Fibroblast of pulmonary artery (primary cell): ENCODE measurements around the gene TSHZ2.

Source experiments
- DNase-seq: peaks from one replicate; pipeline ENCODE4 v3.0.0-alpha.2; 2010; ENCODE audit warnings: low read depth
- H3K4me3 ChIP-seq: replicated peaks from 2 replicates; pipeline ENCODE4 v1.5.1; 2011; ENCODE audit warnings: low read depth, mild to moderate bottlenecking, control low read depth, low read length, moderate library complexity
- TF ChIP-seq, protein P1 (sequence below): IDR thresholded peaks from 2 replicates; pipeline ENCODE4 v1.5.1; 2011; ENCODE audit warnings: mild to moderate bottlenecking, control low read depth, low read length, inconsistent platforms; ENCODE audit errors: missing control alignments

The TSHZ2 gene

DNA sequence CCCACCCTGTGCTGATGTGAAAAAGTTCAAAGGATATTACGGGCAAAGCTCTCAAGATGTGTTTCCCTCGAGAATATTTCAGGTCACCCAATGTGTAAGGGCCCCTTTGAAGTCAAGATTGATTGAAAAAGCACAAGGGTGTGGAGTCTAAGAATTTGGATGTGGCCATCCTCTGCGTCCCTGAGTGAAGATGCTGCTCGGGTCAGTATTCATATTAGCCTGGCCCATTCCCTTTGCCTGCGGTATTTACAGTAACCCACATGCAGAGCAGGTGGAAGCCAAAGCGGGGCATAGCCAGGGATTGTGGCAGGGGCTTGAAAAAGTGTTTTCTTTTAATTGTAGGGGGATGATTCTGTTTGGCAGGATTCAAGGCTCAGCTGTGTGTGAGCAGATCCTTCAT, 211.0 kb downstream of the TSHZ2 start:
- no peak for DNase-seq
- H3K4me3 ChIP-seq = no peak overlapping the region

DNA sequence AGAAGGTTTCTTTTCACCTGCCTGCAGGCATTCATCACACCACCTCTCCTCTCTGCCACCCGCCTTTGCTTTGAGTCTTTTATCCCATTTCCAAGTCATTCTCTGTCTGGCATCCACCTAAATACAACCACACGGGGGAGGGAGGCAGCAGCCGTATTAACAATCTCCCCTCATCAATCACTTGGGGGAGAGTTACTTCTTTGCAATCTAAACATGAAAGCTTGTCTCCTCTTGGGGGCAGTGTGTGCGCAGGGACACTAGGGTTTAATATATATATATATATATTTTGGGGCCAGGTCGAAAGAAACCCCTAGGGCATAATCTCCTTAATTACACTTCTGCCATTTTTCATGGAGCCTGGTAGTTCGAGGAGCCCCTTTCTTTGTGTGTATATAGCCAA, 214.5 kb downstream of the TSHZ2 start:
- H3K4me3 ChIP-seq = no peak overlapping the region
- DNase-seq = no peak
- TF ChIP-seq, protein P1, sequence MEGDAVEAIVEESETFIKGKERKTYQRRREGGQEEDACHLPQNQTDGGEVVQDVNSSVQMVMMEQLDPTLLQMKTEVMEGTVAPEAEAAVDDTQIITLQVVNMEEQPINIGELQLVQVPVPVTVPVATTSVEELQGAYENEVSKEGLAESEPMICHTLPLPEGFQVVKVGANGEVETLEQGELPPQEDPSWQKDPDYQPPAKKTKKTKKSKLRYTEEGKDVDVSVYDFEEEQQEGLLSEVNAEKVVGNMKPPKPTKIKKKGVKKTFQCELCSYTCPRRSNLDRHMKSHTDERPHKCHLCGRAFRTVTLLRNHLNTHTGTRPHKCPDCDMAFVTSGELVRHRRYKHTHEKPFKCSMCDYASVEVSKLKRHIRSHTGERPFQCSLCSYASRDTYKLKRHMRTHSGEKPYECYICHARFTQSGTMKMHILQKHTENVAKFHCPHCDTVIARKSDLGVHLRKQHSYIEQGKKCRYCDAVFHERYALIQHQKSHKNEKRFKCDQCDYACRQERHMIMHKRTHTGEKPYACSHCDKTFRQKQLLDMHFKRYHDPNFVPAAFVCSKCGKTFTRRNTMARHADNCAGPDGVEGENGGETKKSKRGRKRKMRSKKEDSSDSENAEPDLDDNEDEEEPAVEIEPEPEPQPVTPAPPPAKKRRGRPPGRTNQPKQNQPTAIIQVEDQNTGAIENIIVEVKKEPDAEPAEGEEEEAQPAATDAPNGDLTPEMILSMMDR = no peak

More for the DNA sequence above, 211.0 kb downstream of the TSHZ2 start:
- TF ChIP-seq, protein P1 = no peak

DNA sequence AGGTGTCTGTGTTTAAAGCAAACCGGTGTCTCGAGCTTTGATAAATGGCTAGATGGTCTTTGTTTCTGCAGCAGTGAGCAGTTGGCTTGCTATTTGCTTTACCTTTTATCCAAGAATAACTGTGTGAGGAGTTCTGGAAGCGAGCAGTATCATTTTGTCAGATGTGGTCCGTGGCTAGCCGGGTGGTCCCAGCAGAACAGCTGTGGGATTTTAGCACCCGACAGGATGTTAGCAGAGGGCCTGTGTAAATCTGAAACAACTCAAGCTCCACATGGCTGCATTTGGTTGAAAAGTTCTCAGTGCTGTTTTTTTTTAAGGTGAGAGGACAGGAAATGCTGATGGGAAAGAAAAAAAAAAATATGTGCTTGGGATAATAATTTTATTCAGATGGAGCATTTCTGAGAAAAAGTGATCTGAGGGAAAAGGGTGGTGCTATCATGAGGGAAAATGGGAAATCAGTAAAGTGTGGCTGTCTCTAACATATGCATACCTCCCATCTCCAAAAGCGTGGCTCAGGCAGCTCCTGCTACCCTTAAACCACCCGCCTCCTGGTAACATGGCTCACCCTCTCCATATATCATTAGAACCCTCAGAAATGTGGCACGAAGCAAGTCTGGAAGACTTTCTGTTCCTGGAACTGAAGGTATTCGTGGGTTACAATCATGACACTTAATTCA, 215.4 kb downstream of the TSHZ2 start:
- DNase-seq = no peak
- TF ChIP-seq, protein P1 = no peak
- H3K4me3 ChIP-seq = no peak overlapping the region

DNA sequence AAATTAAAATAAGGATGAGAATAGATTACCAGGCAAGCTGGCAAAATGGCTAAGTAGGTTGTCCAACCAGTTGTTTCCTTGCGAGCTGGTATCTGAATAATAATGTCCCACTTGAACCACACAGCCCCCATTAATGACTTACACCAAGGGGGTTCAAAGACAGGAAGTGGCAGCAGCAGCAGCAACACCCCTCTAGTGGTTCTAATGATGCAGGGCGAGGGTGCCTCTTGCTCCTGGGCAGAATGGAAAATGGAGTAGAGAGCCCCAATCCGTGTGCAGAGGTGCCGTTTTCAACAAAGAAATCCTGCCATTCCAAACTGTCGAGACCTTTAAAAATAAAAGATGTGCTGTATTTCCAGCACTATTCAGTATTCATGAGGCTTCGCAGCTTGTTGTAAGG, 218.1 kb downstream of the TSHZ2 start:
- DNase-seq = no peak
- TF ChIP-seq, protein P1 = no peak
- H3K4me3 ChIP-seq = no peak overlapping the region

DNA sequence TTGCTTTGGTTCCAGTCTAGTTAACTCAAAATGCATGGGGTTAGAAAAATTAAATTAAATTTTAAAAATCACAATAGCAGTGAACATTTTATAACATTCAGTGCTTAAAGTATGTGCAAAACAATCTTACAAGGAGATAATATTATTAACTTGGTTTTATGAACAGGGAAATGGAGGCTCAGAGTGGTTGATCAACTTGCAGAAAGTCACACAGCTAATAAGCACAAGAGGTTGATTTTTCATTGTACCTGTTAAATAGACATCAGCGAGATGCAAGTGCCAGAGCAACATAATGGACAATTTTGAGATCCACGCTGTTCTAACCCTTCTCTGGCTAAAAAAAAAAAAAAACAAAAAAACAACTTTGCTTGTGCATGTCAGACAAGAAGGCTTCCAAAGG, 219.8 kb downstream of the TSHZ2 start:
- TF ChIP-seq, protein P1 = no peak

DNA sequence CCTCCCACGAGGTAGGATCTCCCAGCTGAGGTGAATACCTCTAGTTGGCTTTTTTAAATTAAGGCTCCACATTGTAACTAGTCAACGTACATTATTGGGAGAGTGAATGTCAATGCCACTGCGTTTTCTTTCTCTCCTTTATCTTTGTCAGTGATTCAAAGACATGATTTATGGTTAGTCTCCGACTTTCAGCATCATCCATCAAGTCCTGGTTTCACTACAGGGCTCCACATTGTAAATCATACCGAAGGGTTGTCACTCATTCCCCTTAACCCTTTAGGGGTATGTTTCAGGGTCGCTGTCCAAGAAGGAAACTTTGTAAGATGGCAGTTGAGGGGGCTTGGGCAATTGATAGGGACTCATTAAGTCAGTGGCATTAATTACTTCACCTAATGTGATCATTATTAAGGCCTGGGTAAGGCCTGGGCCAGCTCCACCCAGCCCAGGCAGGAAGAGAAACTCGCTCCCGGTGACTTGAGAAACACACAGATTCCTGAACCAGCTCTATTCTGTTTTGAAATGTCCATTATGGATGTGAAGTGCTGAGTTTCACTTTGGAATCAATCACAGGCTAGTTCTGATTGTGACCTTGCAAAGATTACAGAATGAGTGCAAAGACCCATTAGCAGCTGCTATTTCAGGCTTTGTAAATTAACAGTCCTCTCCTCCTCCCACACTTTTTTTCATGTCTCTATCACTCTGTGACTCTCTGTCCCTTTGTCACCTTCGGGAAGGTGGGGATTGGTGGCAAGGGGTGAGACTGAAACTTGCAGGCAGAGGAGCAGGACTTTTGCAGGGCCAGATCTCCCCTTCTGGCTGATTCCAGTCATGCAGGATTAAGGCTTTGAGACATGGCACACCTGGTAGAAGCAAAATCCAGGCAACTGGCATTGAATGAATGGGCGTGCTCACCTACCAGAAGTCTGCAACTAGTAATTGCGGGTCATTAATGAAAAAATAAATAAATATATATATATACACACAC, 222.4 kb downstream of the TSHZ2 start:
- no peak for DNase-seq
- H3K4me3 ChIP-seq = no peak overlapping the region
- TF ChIP-seq, protein P1 = no peak

More for the DNA sequence above, 219.8 kb downstream of the TSHZ2 start:
- no peak for DNase-seq
- H3K4me3 ChIP-seq = no peak overlapping the region
